Thoracic aorta (tissue), 2 donors: ENCODE measurements around the gene CELA3A. TPM values are rescaled to one million over a fixed set of nuclear protein-coding genes. Genes with fewer than 3 reads are reported as not detected.
"Not testable (repeated sequence)": the region's sequence is repeated elsewhere in the genome, so short reads cannot be mapped to it uniquely, and the experiment has no call there.

Experiments
- ATAC-seq: fragments of 150-250 bp; one replicate; pipeline ENCODE4 v1.8.0; 2017; ENCODE audit warnings: low read depth; ENCODE audit not compliant: insufficient number of reproducible peaks, low FRiP score
- DNase-seq: peaks from one replicate; pipeline ENCODE4 v3.0.0-alpha.2; 2020; ENCODE audit warnings: low spot score
- H3K27ac ChIP-seq, 2 donors: fragments of 200-600 bp; sonication (generic); 1 replicate in 1 of 2; 2 replicates in 1 of 2; pipeline ENCODE4 v1.5.1; 2016; ENCODE audit warnings: mild to moderate bottlenecking in 2 of 2, moderate library complexity in 2 of 2
- H3K27me3 ChIP-seq: fragments of 200-600 bp; sonication (generic); replicated peaks from 2 replicates; pipeline ENCODE4 v1.6.0; 2016; ENCODE audit warnings: mild to moderate bottlenecking; ENCODE audit not compliant: insufficient read depth
- H3K36me3 ChIP-seq: fragments of 200-600 bp; sonication (generic); one replicate; pipeline ENCODE4 v1.5.1; 2016
- H3K4me1 ChIP-seq, 2 donors: fragments of 200-600 bp; sonication (generic); 1 replicate in 1 of 2; 2 replicates in 1 of 2; pipeline versions ENCODE4 v1.5.1 to v1.6.0; 2016; ENCODE audit warnings: low read depth in 2 of 2, mild to moderate bottlenecking in 1 of 2; ENCODE audit not compliant: control insufficient read depth in 1 of 2
- H3K4me3 ChIP-seq: fragments of 200-600 bp; sonication (generic); 2 replicates; pipeline ENCODE4 v1.5.1; 2016; ENCODE audit warnings: mild to moderate bottlenecking
- H3K9me3 ChIP-seq: fragments of 200-600 bp; sonication (generic); 2 replicates; pipeline ENCODE4 v1.5.1; 2016
- CTCF ChIP-seq: fragments of 200-600 bp; sonication (generic); IDR thresholded peaks from one replicate; pipeline ENCODE4 v1.5.1; 2019; ENCODE audit warnings: antibody characterized with exemption
- total RNA-seq, 2 donors: library from RNA; depleted of rRNA; stranded (reverse); fragments of >200 nt; gene quantifications; one replicate each; pipeline versions ENCODE4 v1.1.0 to v1.2.3, GENCODE V29; 2016

Gene CELA3A
- total RNA-seq, 2 donors from 2014 or later = 2.0 to 6.6 TPM

- H3K27ac ChIP-seq = peak overlapping the region; percentile 72 to 75
- DNase-seq (peak; percentile 47), ATAC-seq (peak; percentile 76)
- H3K27me3 ChIP-seq = no peaks in the 10 kb centered on the region
- no peaks in the 10 kb centered on the region for H3K9me3 ChIP-seq
- H3K4me1 ChIP-seq = peaks cover 5 to 23% of the 10 kb centered on the region in 2 donors
- no peak overlapping the region for H3K4me3 ChIP-seq
- no peaks in the 10 kb centered on the region for H3K36me3 ChIP-seq
- no peak for TF ChIP-seq CTCF
Observed at GRCh38 chr1:21956720-21957552, 44.5 kb upstream of the CELA3A start.

- Histone ChIP-seq H3K27ac (no peak overlapping the region), H3K4me1 (peaks cover 5 to 13% of the 10 kb centered on the region in 2 donors), H3K36me3 (no peaks in the 10 kb centered on the region), H3K4me3 (no peak overlapping the region), H3K9me3 (no peaks in the 10 kb centered on the region), H3K27me3 (no peaks in the 10 kb centered on the region)
- no peak for ATAC-seq
- no peak for TF ChIP-seq CTCF
- DNase-seq = no peak
Observed at GRCh38 chr1:21961337-21961736, 40.1 kb upstream of the CELA3A start.

GRCh38 chr1:21961799-21962198 is 39.7 kb upstream of the CELA3A start:
- Histone ChIP-seq H3K9me3 (no peaks in the 10 kb centered on the region), H3K27ac (no peak overlapping the region), H3K4me3 (no peak overlapping the region), H3K36me3 (no peaks in the 10 kb centered on the region), H3K27me3 (no peaks in the 10 kb centered on the region), H3K4me1 (peaks cover 5 to 8% of the 10 kb centered on the region in 2 donors)
- ATAC-seq = no peak
- TF ChIP-seq CTCF = no peak
- no peak for DNase-seq

- Histone ChIP-seq H3K27ac (no peak overlapping the region), H3K36me3 (no peaks in the 10 kb centered on the region), H3K9me3 (no peaks in the 10 kb centered on the region), H3K4me1 (no peaks in the 10 kb centered on the region), H3K4me3 (no peak overlapping the region), H3K27me3 (no peaks in the 10 kb centered on the region)
- ATAC-seq (peak; percentile 73), DNase-seq (peak; percentile 37)
- TF ChIP-seq CTCF = peak; percentile 92
Observed at GRCh38 chr1:21963477-21964217, 37.8 kb upstream of the CELA3A start.

GRCh38 chr1:21966247-21967000 is 35.0 kb upstream of the CELA3A start:
- H3K4me3 ChIP-seq = no peak overlapping the region
- DNase-seq = no peak
- no peak for ATAC-seq
- H3K36me3 ChIP-seq = no peaks in the 10 kb centered on the region
- TF ChIP-seq CTCF = no peak
- no peaks in the 10 kb centered on the region for H3K27me3 ChIP-seq
- H3K27ac ChIP-seq = no peak overlapping the region
- H3K9me3 ChIP-seq = no peaks in the 10 kb centered on the region
- H3K4me1 ChIP-seq = no peaks in the 10 kb centered on the region

GRCh38 chr1:21967216-21967615 is 34.2 kb upstream of the CELA3A start:
- not testable (repeated sequence) for H3K9me3 ChIP-seq, H3K4me3 ChIP-seq, H3K36me3 ChIP-seq, ATAC-seq, DNase-seq, H3K27ac ChIP-seq, H3K4me1 ChIP-seq, H3K27me3 ChIP-seq

GRCh38 chr1:21969066-21969465 is 32.4 kb upstream of the CELA3A start:
- not testable (repeated sequence) for H3K4me3 ChIP-seq, H3K27me3 ChIP-seq, ATAC-seq, H3K9me3 ChIP-seq, H3K36me3 ChIP-seq, H3K4me1 ChIP-seq, H3K27ac ChIP-seq, DNase-seq
